K562 (cell line): ENCODE measurements around the gene UBAC2. TPM values are rescaled to one million over a fixed set of nuclear protein-coding genes. Genes with fewer than 3 reads are reported as not detected.

Source experiments
- ATAC-seq: fragments of 200-7000 bp; cut with Tn5 transposase; 3 replicates; pipeline ENCODE4 v1.9.1; 2020; ENCODE audit warnings: moderate library complexity
- BruUV-seq: library from RNA; stranded (reverse); fragments of 400-500 nt; replicated peaks from 2 replicates; lab custom pipeline; 2021; lab: Mats Ljungman, UMichigan
- CTCF ChIA-PET: fragments of 300-600 bp; formaldehyde crosslinking; extraction: SDS; loops from one replicate; lab custom pipeline; 2021; ENCODE audit warnings: low intra/inter-chr PET ratio; lab: Yijun Ruan, JAX
- POLR2A ChIA-PET: fragments of 300-600, 350-650 bp; sonication (Branson Sonifier 250); formaldehyde crosslinking; extraction: SDS; loops from one replicate; lab custom pipeline; 2021; ENCODE audit warnings: antibody characterized with exemption, inconsistent platforms; lab: Yijun Ruan, JAX
- DNase-seq, 4 experiments: peaks; one replicate each; pipeline versions ENCODE4 v3.0.0 to v3.0.0-alpha.2; 2011 to 2018; ENCODE audit warnings: low spot score in 3 of 4, mixed read lengths in 3 of 4; ENCODE audit errors: extremely low read depth in 1 of 4
- FAIRE-seq: peaks from 2 replicates; lab custom pipeline; 2011; peaks lifted over from hg19 to GRCh38; lab: Jason Lieb, UNC
- H2AFZ ChIP-seq: 2 replicates; pipeline ENCODE4 v1.6.0; 2011; ENCODE audit warnings: low read depth, low read length, control low read depth, inconsistent platforms
- H3K27ac ChIP-seq: fragments of 200-600 bp; 3 replicates; pipeline ENCODE4 v1.8.0; 2011; ENCODE audit warnings: low read depth, mild to moderate bottlenecking, control low read depth, inconsistent platforms, low read length, moderate library complexity, mixed read lengths; ENCODE audit errors: extremely low read depth
- H3K27me3 ChIP-seq, 2 experiments: fragments of 300-600 bp in 1 of 2; 2 replicates in 1 of 2; 3 replicates in 1 of 2; pipeline versions ENCODE4 v1.6.0 to v1.8.0; 2011; ENCODE audit warnings: inconsistent platforms in 2 of 2, low read length in 2 of 2, mild to moderate bottlenecking in 1 of 2, mixed read lengths in 1 of 2, moderate library complexity in 1 of 2; ENCODE audit not compliant: control insufficient read depth in 2 of 2, insufficient read depth in 2 of 2
- H3K36me3 ChIP-seq: fragments of 300-600 bp; 3 replicates; pipeline ENCODE4 v1.8.0; 2011; ENCODE audit warnings: mild to moderate bottlenecking, low read length, inconsistent platforms; ENCODE audit not compliant: control insufficient read depth, insufficient read depth
- H3K4me1 ChIP-seq, 2 experiments: fragments of 200-600 bp in 1 of 2; replicated peaks in 1 of 2; 2 replicates in 1 of 2; 3 replicates in 1 of 2; pipeline versions ENCODE4 v1.5.1 to v1.8.0; 2011; ENCODE audit warnings: inconsistent platforms in 2 of 2, low read length in 2 of 2, mild to moderate bottlenecking in 1 of 2, mixed read lengths in 1 of 2, moderate library complexity in 1 of 2; ENCODE audit not compliant: control insufficient read depth in 2 of 2, insufficient read depth in 2 of 2
- H3K4me2 ChIP-seq: 2 replicates; pipeline ENCODE4 v1.6.1; 2011; ENCODE audit warnings: low read length, control low read depth, inconsistent platforms, mixed read lengths; ENCODE audit not compliant: insufficient read depth
- H3K4me3 ChIP-seq: fragments of 200-600 bp; sonication (generic), shearing (Covaris generic); 2 replicates; pipeline ENCODE4 v1.5.1; 2016; ENCODE audit warnings: control low read depth, inconsistent platforms
- H3K79me2 ChIP-seq: fragments of 200-600 bp; 3 replicates; pipeline ENCODE4 v1.8.0; 2011; ENCODE audit warnings: low read length, inconsistent platforms; ENCODE audit not compliant: control insufficient read depth, insufficient read depth
- H3K9ac ChIP-seq, 2 experiments: 2 replicates each; pipeline versions ENCODE4 v1.6.0 to v1.6.1; 2011; ENCODE audit warnings: low read depth in 2 of 2, low read length in 2 of 2, control low read depth in 1 of 2, inconsistent platforms in 1 of 2, mild to moderate bottlenecking in 1 of 2, mixed read lengths in 1 of 2; ENCODE audit not compliant: insufficient read depth in 1 of 2
- H3K9me1 ChIP-seq: one replicate; pipeline ENCODE4 v1.6.0; 2011; ENCODE audit warnings: inconsistent platforms, mild to moderate bottlenecking, low read length, moderate library complexity; ENCODE audit not compliant: control insufficient read depth, insufficient read depth
- H3K9me3 ChIP-seq: replicated peaks from 2 replicates; pipeline ENCODE4 v1.5.1; 2011; ENCODE audit warnings: low read depth, low read length, inconsistent platforms; ENCODE audit not compliant: control insufficient read depth, insufficient read depth
- H4K20me1 ChIP-seq: replicated peaks from 2 replicates; pipeline ENCODE4 v1.6.1; 2011; ENCODE audit warnings: low read length, inconsistent platforms, mixed read lengths; ENCODE audit not compliant: control insufficient read depth, insufficient read depth
- BCL6 ChIP-seq: fragments of 250-450 bp; sonication (Bioruptor Pico); IDR thresholded peaks from 2 replicates; pipeline ENCODE4 v1.4.0; 2020
- ELF1 ChIP-seq: fragments of 200-800 bp; sonication (Bioruptor generic); IDR thresholded peaks from 2 replicates; pipeline ENCODE4 v1.6.1; 2016; ENCODE audit warnings: missing genetic modification characterization, missing compliant biosample characterization
- FOXK1 ChIP-seq: sonication (generic); formaldehyde crosslinking; IDR thresholded peaks from 2 replicates; pipeline ENCODE4 v1.8.0; 2022; ENCODE audit warnings: missing genetic modification reagents, mild to moderate bottlenecking, borderline replicate concordance
- HMG20A ChIP-seq: fragments of 450-650 bp; formaldehyde crosslinking; conservative IDR thresholded peaks from 2 replicates; pipeline ENCODE4 v1.4.0; 2020; ENCODE audit warnings: mild to moderate bottlenecking, mixed read lengths
- KAT8 ChIP-seq: fragments of 450-650 bp; IDR thresholded peaks from 2 replicates; pipeline ENCODE4 v1.6.1; 2016; ENCODE audit warnings: low read depth, mild to moderate bottlenecking
- MYNN ChIP-seq, 2 experiments: sonication (generic); formaldehyde crosslinking in 1 of 2; IDR thresholded peaks; 2 replicates each; pipeline versions ENCODE4 v1.5.0 to v1.6.1; 2016 to 2020; ENCODE audit warnings: antibody characterized with exemption in 1 of 2, missing genetic modification reagents in 1 of 2
- RFX5 ChIP-seq: IDR thresholded peaks from 2 replicates; pipeline ENCODE4 v1.6.1; 2011; ENCODE audit warnings: low read depth, mild to moderate bottlenecking, improper control_type of control experiment, low read length
- STAT5B ChIP-seq: fragments of 250-450 bp; sonication (Bioruptor Pico); IDR thresholded peaks from 2 replicates; pipeline ENCODE4 v1.8.0; 2021; ENCODE audit warnings: mild to moderate bottlenecking, inconsistent platforms
- WHSC1 ChIP-seq: IDR thresholded peaks from one replicate; pipeline ENCODE4 v1.6.1; 2012; ENCODE audit warnings: low read length, control low read depth, inconsistent platforms
- ZBTB1 ChIP-seq: sonication (generic); formaldehyde crosslinking; IDR thresholded peaks from 2 replicates; pipeline ENCODE4 v1.8.1; 2023; ENCODE audit warnings: missing genetic modification reagents, low read depth, mild to moderate bottlenecking, borderline replicate concordance
- ZNF507 ChIP-seq: conservative IDR thresholded peaks from 2 replicates; pipeline ENCODE4 v1.6.1; 2017; ENCODE audit warnings: missing genetic modification characterization, missing compliant biosample characterization
- ZNF589 ChIP-seq: fragments of 200-800 bp; sonication (Bioruptor generic); IDR thresholded peaks from 2 replicates; pipeline ENCODE4 v1.6.1; 2016; ENCODE audit warnings: low read depth, missing genetic modification characterization, missing compliant biosample characterization
- WGBS: fragments of 100-300 bp; shearing (Covaris generic); methylation state at CpG from one replicate; pipeline ENCODE4 v1.1.6; 2016; ENCODE audit warnings: low coverage, mixed read lengths; ENCODE audit not compliant: insufficient coverage; ENCODE audit errors: missing lambda C conversion rate; 5-methylcytosine and 5-hydroxymethylcytosine counted together
- in situ Hi-C: fragments of 300-500 bp; cut with MboI; formaldehyde crosslinking; loops from 4 replicates; pipeline ENCODE4 v1.15.0; 2018; ENCODE audit warnings: inconsistent platforms, mixed read lengths
- intact Hi-C: fragments of 100-400 bp; cut with micrococcal nuclease; formaldehyde crosslinking; loops from 2 replicates; pipeline ENCODE4 v1.14.2; 2022
- polyA plus RNA-seq, 8 experiments: library from polyadenylated mRNA; depleted of rRNA in 4 of 8; stranded (reverse) in 5 of 8; unstranded in 3 of 8; fragments of >200 nt; fragmentation: Nextera tagmentation in 2 of 8; fragmentation: Illumina TruSeq in 1 of 8; extraction: Ambion mirVana in 2 of 8; extraction: Trizol in 1 of 8; gene quantifications; 2 replicates each; pipeline versions ENCODE4 v1.2.1 to v1.2.3, GENCODE V29; 2011 to 2014; ENCODE audit warnings: inconsistent platforms in 1 of 8, missing spikeins in 1 of 8
- total RNA-seq, 7 experiments: library from RNA; depleted of rRNA in 6 of 7; stranded (reverse); fragments of >200 nt in 6 of 7; fragmentation: Illumina TruSeq in 2 of 7; extraction: Trizol in 2 of 7; gene quantifications; 2 replicates each; pipeline versions ENCODE4 v1.2.1 to v1.2.3, GENCODE V29; 2011 to 2021; ENCODE audit warnings: low replicate concordance in 1 of 7
- TF ChIP-seq, protein P1 (sequence below): fragments of 450-650 bp; formaldehyde crosslinking; IDR thresholded peaks from 2 replicates; pipeline ENCODE4 v1.4.0; 2020; ENCODE audit warnings: mild to moderate bottlenecking
- TF ChIP-seq, protein P2 (sequence below), 2 experiments: fragments of 450-650 bp in 1 of 2; sonication (generic) in 1 of 2; formaldehyde crosslinking; conservative IDR thresholded peaks; 2 replicates each; pipeline versions ENCODE4 v1.4.0 to v1.8.1; 2020 to 2022; ENCODE audit warnings: mild to moderate bottlenecking in 1 of 2, missing genetic modification reagents in 1 of 2
- TF ChIP-seq, protein P3 (sequence below): fragments of 250-450 bp; sonication (Bioruptor Pico); IDR thresholded peaks from 2 replicates; pipeline ENCODE4 v1.4.0; 2020; ENCODE audit warnings: mild to moderate bottlenecking, moderate library complexity, borderline replicate concordance

Gene UBAC2
- total and polyA plus RNA-seq, 9 of the 15 experiments (the other 6 are each of a cell fraction or from before 2014, with no cell fraction given): 6.0 to 84.1 (median 32.3) TPM

DNA sequence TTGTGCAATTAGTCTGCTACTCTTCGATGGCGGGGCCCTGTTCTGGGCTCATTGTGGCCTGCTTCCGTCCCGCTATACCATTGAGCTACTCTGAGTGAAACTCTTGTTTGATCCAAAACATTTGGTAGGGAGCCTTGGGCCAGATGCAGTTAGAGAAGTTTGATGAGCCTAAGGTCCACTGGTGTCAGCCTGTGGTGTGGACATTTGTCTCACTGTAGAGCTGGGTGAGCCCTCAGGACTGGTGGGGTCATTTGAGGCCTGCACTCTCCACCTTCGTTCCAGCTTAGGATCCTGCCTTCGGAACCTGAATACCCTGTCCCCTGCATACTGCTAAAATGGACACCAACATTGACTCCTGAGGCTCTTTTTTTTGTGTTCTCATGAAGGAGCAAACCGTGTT lies 6.9 kb downstream of the UBAC2 start:
- WGBS: 91% methylated on average over 7 of the region's 7 CpGs
- DNase-seq (no peak), FAIRE-seq (no peak), ATAC-seq (peak; percentile 28; the same call in 2 of the 3 replicates)
- no TSS peak for BruUV-seq
- intact Hi-C loops (no loop called here), in situ Hi-C loops (no loop called here)
- CTCF ChIA-PET: no interaction called here
- Histone ChIP-seq H3K79me2 (peaks cover 89% of the 10 kb centered on the region), H3K4me3 (no peak overlapping the region), H4K20me1 (peaks cover 18% of the 10 kb centered on the region), H3K9ac (no peak overlapping the region; a peak in 1 of 4 replicates), H3K27me3 (no peaks in the 10 kb centered on the region), H3K9me1 (peaks cover 11% of the 10 kb centered on the region), H3K27ac (no peak overlapping the region), H3K4me2 (no peak overlapping the region), H3K9me3 (no peaks in the 10 kb centered on the region), H2AFZ (no peak overlapping the region), H3K4me1 (peaks cover 8 to 14% of the 10 kb centered on the region in 2 experiments; a peak in 4 of 5 replicates), H3K36me3 (peaks cover 41% of the 10 kb centered on the region; the same call in 2 of the 3 replicates)
- no peak for TF ChIP-seq ZNF589
- TF ChIP-seq, protein P1, sequence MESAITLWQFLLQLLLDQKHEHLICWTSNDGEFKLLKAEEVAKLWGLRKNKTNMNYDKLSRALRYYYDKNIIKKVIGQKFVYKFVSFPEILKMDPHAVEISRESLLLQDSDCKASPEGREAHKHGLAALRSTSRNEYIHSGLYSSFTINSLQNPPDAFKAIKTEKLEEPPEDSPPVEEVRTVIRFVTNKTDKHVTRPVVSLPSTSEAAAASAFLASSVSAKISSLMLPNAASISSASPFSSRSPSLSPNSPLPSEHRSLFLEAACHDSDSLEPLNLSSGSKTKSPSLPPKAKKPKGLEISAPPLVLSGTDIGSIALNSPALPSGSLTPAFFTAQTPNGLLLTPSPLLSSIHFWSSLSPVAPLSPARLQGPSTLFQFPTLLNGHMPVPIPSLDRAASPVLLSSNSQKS (CRISPR knock-in tag): no peak
- no peak for TF ChIP-seq STAT5B (CRISPR knock-in tag)
- TF ChIP-seq WHSC1: no peak
- no peak for TF ChIP-seq ZNF507 (tag)
- TF ChIP-seq BCL6 (CRISPR knock-in tag): no peak
- no peak for TF ChIP-seq KAT8
- TF ChIP-seq, protein P2, sequence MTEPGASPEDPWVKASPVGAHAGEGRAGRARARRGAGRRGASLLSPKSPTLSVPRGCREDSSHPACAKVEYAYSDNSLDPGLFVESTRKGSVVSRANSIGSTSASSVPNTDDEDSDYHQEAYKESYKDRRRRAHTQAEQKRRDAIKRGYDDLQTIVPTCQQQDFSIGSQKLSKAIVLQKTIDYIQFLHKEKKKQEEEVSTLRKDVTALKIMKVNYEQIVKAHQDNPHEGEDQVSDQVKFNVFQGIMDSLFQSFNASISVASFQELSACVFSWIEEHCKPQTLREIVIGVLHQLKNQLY (CRISPR knock-in tag; conservative IDR thresholded peaks at IDR 0.05): no peak
- TF ChIP-seq HMG20A (CRISPR knock-in tag): no peak
- TF ChIP-seq MYNN (IDR thresholded peaks at IDR 0.05): no peak
- no peak for TF ChIP-seq MYNN (CRISPR knock-in tag; IDR thresholded peaks at IDR 0.05)
- TF ChIP-seq, protein P3, sequence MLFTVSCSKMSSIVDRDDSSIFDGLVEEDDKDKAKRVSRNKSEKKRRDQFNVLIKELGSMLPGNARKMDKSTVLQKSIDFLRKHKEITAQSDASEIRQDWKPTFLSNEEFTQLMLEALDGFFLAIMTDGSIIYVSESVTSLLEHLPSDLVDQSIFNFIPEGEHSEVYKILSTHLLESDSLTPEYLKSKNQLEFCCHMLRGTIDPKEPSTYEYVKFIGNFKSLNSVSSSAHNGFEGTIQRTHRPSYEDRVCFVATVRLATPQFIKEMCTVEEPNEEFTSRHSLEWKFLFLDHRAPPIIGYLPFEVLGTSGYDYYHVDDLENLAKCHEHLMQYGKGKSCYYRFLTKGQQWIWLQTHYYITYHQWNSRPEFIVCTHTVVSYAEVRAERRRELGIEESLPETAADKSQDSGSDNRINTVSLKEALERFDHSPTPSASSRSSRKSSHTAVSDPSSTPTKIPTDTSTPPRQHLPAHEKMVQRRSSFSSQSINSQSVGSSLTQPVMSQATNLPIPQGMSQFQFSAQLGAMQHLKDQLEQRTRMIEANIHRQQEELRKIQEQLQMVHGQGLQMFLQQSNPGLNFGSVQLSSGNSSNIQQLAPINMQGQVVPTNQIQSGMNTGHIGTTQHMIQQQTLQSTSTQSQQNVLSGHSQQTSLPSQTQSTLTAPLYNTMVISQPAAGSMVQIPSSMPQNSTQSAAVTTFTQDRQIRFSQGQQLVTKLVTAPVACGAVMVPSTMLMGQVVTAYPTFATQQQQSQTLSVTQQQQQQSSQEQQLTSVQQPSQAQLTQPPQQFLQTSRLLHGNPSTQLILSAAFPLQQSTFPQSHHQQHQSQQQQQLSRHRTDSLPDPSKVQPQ (CRISPR knock-in tag): no peak
- no peak for TF ChIP-seq FOXK1
- TF ChIP-seq RFX5: no peak
- TF ChIP-seq ELF1 (tag): no peak
- no peak for TF ChIP-seq ZBTB1 (CRISPR knock-in tag)
- POLR2A ChIA-PET: no interaction called here
